K562 (cell line): Measurements from ENCODE around the gene ROR2. TPM values are rescaled to one million over a fixed set of nuclear protein-coding genes. Genes with fewer than 3 reads are reported as not detected.

Source experiments
- ATAC-seq: fragments of 200-7000 bp; cut with Tn5 transposase; 3 replicates; pipeline ENCODE4 v1.9.1; 2020; ENCODE audit warnings: moderate library complexity
- BruUV-seq: library from RNA; stranded (reverse); fragments of 400-500 nt; replicated peaks from 2 replicates; lab custom pipeline; 2021; lab: Mats Ljungman, UMichigan
- CTCF ChIA-PET: fragments of 300-600 bp; formaldehyde crosslinking; extraction: SDS; loops from one replicate; lab custom pipeline; 2021; ENCODE audit warnings: low intra/inter-chr PET ratio; lab: Yijun Ruan, JAX
- POLR2A ChIA-PET: fragments of 300-600, 350-650 bp; sonication (Branson Sonifier 250); formaldehyde crosslinking; extraction: SDS; loops from one replicate; lab custom pipeline; 2021; ENCODE audit warnings: antibody characterized with exemption, inconsistent platforms; lab: Yijun Ruan, JAX
- DNase-seq, 4 experiments: peaks; one replicate each; pipeline versions ENCODE4 v3.0.0 to v3.0.0-alpha.2; 2011 to 2018; ENCODE audit warnings: low spot score in 3 of 4, mixed read lengths in 3 of 4; ENCODE audit errors: extremely low read depth in 1 of 4
- FAIRE-seq: peaks from 2 replicates; lab custom pipeline; 2011; peaks lifted over from hg19 to GRCh38; lab: Jason Lieb, UNC
- H2AFZ ChIP-seq: 2 replicates; pipeline ENCODE4 v1.6.0; 2011; ENCODE audit warnings: low read depth, low read length, control low read depth, inconsistent platforms
- H3K27ac ChIP-seq: fragments of 200-600 bp; 3 replicates; pipeline ENCODE4 v1.8.0; 2011; ENCODE audit warnings: low read depth, mild to moderate bottlenecking, control low read depth, inconsistent platforms, low read length, moderate library complexity, mixed read lengths; ENCODE audit errors: extremely low read depth
- H3K27me3 ChIP-seq, 2 experiments: fragments of 300-600 bp in 1 of 2; 2 replicates in 1 of 2; 3 replicates in 1 of 2; pipeline versions ENCODE4 v1.6.0 to v1.8.0; 2011; ENCODE audit warnings: inconsistent platforms in 2 of 2, low read length in 2 of 2, mild to moderate bottlenecking in 1 of 2, mixed read lengths in 1 of 2, moderate library complexity in 1 of 2; ENCODE audit not compliant: control insufficient read depth in 2 of 2, insufficient read depth in 2 of 2
- H3K36me3 ChIP-seq: fragments of 300-600 bp; 3 replicates; pipeline ENCODE4 v1.8.0; 2011; ENCODE audit warnings: mild to moderate bottlenecking, low read length, inconsistent platforms; ENCODE audit not compliant: control insufficient read depth, insufficient read depth
- H3K4me1 ChIP-seq, 2 experiments: fragments of 200-600 bp in 1 of 2; replicated peaks in 1 of 2; 2 replicates in 1 of 2; 3 replicates in 1 of 2; pipeline versions ENCODE4 v1.5.1 to v1.8.0; 2011; ENCODE audit warnings: inconsistent platforms in 2 of 2, low read length in 2 of 2, mild to moderate bottlenecking in 1 of 2, mixed read lengths in 1 of 2, moderate library complexity in 1 of 2; ENCODE audit not compliant: control insufficient read depth in 2 of 2, insufficient read depth in 2 of 2
- H3K4me2 ChIP-seq: 2 replicates; pipeline ENCODE4 v1.6.1; 2011; ENCODE audit warnings: low read length, control low read depth, inconsistent platforms, mixed read lengths; ENCODE audit not compliant: insufficient read depth
- H3K4me3 ChIP-seq: fragments of 200-600 bp; sonication (generic), shearing (Covaris generic); 2 replicates; pipeline ENCODE4 v1.5.1; 2016; ENCODE audit warnings: control low read depth, inconsistent platforms
- H3K79me2 ChIP-seq: fragments of 200-600 bp; 3 replicates; pipeline ENCODE4 v1.8.0; 2011; ENCODE audit warnings: low read length, inconsistent platforms; ENCODE audit not compliant: control insufficient read depth, insufficient read depth
- H3K9ac ChIP-seq, 2 experiments: 2 replicates each; pipeline versions ENCODE4 v1.6.0 to v1.6.1; 2011; ENCODE audit warnings: low read depth in 2 of 2, low read length in 2 of 2, control low read depth in 1 of 2, inconsistent platforms in 1 of 2, mild to moderate bottlenecking in 1 of 2, mixed read lengths in 1 of 2; ENCODE audit not compliant: insufficient read depth in 1 of 2
- H3K9me1 ChIP-seq: one replicate; pipeline ENCODE4 v1.6.0; 2011; ENCODE audit warnings: inconsistent platforms, mild to moderate bottlenecking, low read length, moderate library complexity; ENCODE audit not compliant: control insufficient read depth, insufficient read depth
- H3K9me3 ChIP-seq: replicated peaks from 2 replicates; pipeline ENCODE4 v1.5.1; 2011; ENCODE audit warnings: low read depth, low read length, inconsistent platforms; ENCODE audit not compliant: control insufficient read depth, insufficient read depth
- H4K20me1 ChIP-seq: replicated peaks from 2 replicates; pipeline ENCODE4 v1.6.1; 2011; ENCODE audit warnings: low read length, inconsistent platforms, mixed read lengths; ENCODE audit not compliant: control insufficient read depth, insufficient read depth
- C11orf30 ChIP-seq: fragments of 450-650 bp; IDR thresholded peaks from 2 replicates; pipeline ENCODE4 v1.6.1; 2016; ENCODE audit warnings: low read depth, mild to moderate bottlenecking
- EP300 ChIP-seq: IDR thresholded peaks from 2 replicates; pipeline ENCODE4 v1.6.1; 2012; ENCODE audit warnings: low read length, improper control_type of control experiment
- MAFK ChIP-seq: IDR thresholded peaks from 2 replicates; pipeline ENCODE4 v1.6.1; 2011; ENCODE audit warnings: low read length, improper control_type of control experiment
- MLLT1 ChIP-seq, 2 experiments: fragments of 450-650 bp; IDR thresholded peaks; 2 replicates each; pipeline ENCODE4 v1.6.1; 2016
- MXI1 ChIP-seq: IDR thresholded peaks from 2 replicates; pipeline ENCODE4 v1.6.1; 2011; ENCODE audit warnings: low read depth, mild to moderate bottlenecking, improper control_type of control experiment, low read length
- PBX2 ChIP-seq, 2 experiments: IDR thresholded peaks in 1 of 2; conservative IDR thresholded peaks in 1 of 2; 2 replicates each; pipeline ENCODE4 v1.6.1; 2016; ENCODE audit warnings: low read depth in 2 of 2, mild to moderate bottlenecking in 1 of 2, missing compliant biosample characterization in 1 of 2, missing genetic modification characterization in 1 of 2, moderate library complexity in 1 of 2
- PCBP2 ChIP-seq: fragments of 200-400 bp; formaldehyde crosslinking; IDR thresholded peaks from 2 replicates; pipeline ENCODE4 v1.6.1; 2018; ENCODE audit warnings: low read length, low read depth, mild to moderate bottlenecking, moderate library complexity; ENCODE audit not compliant: poor library complexity, severe bottlenecking
- PPARD ChIP-seq: fragments of 250-450 bp; sonication (Bioruptor Pico); IDR thresholded peaks from 2 replicates; pipeline ENCODE4 v1.8.0; 2022; ENCODE audit warnings: inconsistent platforms, mild to moderate bottlenecking, moderate library complexity
- PRMT5 ChIP-seq: sonication (generic); formaldehyde crosslinking; IDR thresholded peaks from 2 replicates; pipeline ENCODE4 v1.5.0; 2020; ENCODE audit warnings: missing genetic modification reagents
- SMAD2 ChIP-seq: fragments of 150-350 bp; IDR thresholded peaks from 2 replicates; pipeline ENCODE4 v1.6.1; 2014; ENCODE audit warnings: low read depth, mild to moderate bottlenecking, low read length
- SMAD3 ChIP-seq: fragments of 450-650 bp; formaldehyde crosslinking; conservative IDR thresholded peaks from 2 replicates; pipeline ENCODE4 v1.4.0; 2020; ENCODE audit warnings: mild to moderate bottlenecking
- SRSF3 ChIP-seq: fragments of 200-400 bp; formaldehyde crosslinking; IDR thresholded peaks from 2 replicates; pipeline ENCODE4 v1.6.1; 2016; ENCODE audit warnings: mild to moderate bottlenecking, low read length, moderate library complexity; ENCODE audit not compliant: insufficient read depth
- WGBS: fragments of 100-300 bp; shearing (Covaris generic); methylation state at CpG from one replicate; pipeline ENCODE4 v1.1.6; 2016; ENCODE audit warnings: low coverage, mixed read lengths; ENCODE audit not compliant: insufficient coverage; ENCODE audit errors: missing lambda C conversion rate; 5-methylcytosine and 5-hydroxymethylcytosine counted together
- in situ Hi-C: fragments of 300-500 bp; cut with MboI; formaldehyde crosslinking; loops from 4 replicates; pipeline ENCODE4 v1.15.0; 2018; ENCODE audit warnings: inconsistent platforms, mixed read lengths
- intact Hi-C: fragments of 100-400 bp; cut with micrococcal nuclease; formaldehyde crosslinking; loops from 2 replicates; pipeline ENCODE4 v1.14.2; 2022
- polyA plus RNA-seq, 8 experiments: library from polyadenylated mRNA; depleted of rRNA in 4 of 8; stranded (reverse) in 5 of 8; unstranded in 3 of 8; fragments of >200 nt; fragmentation: Nextera tagmentation in 2 of 8; fragmentation: Illumina TruSeq in 1 of 8; extraction: Ambion mirVana in 2 of 8; extraction: Trizol in 1 of 8; gene quantifications; 2 replicates each; pipeline versions ENCODE4 v1.2.1 to v1.2.3, GENCODE V29; 2011 to 2014; ENCODE audit warnings: inconsistent platforms in 1 of 8, missing spikeins in 1 of 8
- total RNA-seq, 7 experiments: library from RNA; depleted of rRNA in 6 of 7; stranded (reverse); fragments of >200 nt in 6 of 7; fragmentation: Illumina TruSeq in 2 of 7; extraction: Trizol in 2 of 7; gene quantifications; 2 replicates each; pipeline versions ENCODE4 v1.2.1 to v1.2.3, GENCODE V29; 2011 to 2021; ENCODE audit warnings: low replicate concordance in 1 of 7

Gene ROR2
- total and polyA plus RNA-seq, 9 of the 15 experiments (the other 6 are each of a cell fraction or from before 2014, with no cell fraction given), result 5.6 to 33.8 (median 15.3) TPM

GRCh38 chr9:91840882-91841281 lies 109.1 kb downstream of the ROR2 start:
- CTCF ChIA-PET, result no interaction called here
- 88% methylated on average over 6 of the region's 6 CpGs for WGBS
- no peak for DNase-seq
- TF ChIP-seq EP300 (no peak), PCBP2 (no peak), SMAD3 (CRISPR knock-in tag) (no peak), SRSF3 (no peak), PRMT5 (CRISPR knock-in tag) (no peak), SMAD2 (no peak)
- peaks cover 46% of the 10 kb centered on the region for H3K79me2 ChIP-seq
- in situ Hi-C loops (no loop called here), intact Hi-C loops (no loop called here)
- H3K9me3 ChIP-seq, result no peaks in the 10 kb centered on the region
- no peak for ATAC-seq
- no peak overlapping the region for H3K4me3 ChIP-seq
- no peaks in the 10 kb centered on the region for H3K27me3 ChIP-seq
- H3K36me3 ChIP-seq, result peaks cover 8% of the 10 kb centered on the region; the same call in 1 of the 3 replicates
- no peak overlapping the region for H3K4me2 ChIP-seq
- peaks cover 9% of the 10 kb centered on the region for H4K20me1 ChIP-seq
- no TSS peak for BruUV-seq
- no peak overlapping the region for H3K9ac ChIP-seq
- peaks cover 9% of the 10 kb centered on the region for H3K9me1 ChIP-seq
- POLR2A ChIA-PET, result interaction anchor here (1.0 to 1.7 kb wide), 3 partner anchors 10 to 25 kb away, joined by 3 to 6 read pairs (median 6); no protein-coding TSS in a partner anchor
- no peak for FAIRE-seq
- H3K4me1 ChIP-seq, result peaks cover 8 to 26% of the 10 kb centered on the region in 2 experiments; a peak in 4 of 5 replicates
- H2AFZ ChIP-seq, result no peak overlapping the region
- no peak overlapping the region for H3K27ac ChIP-seq

GRCh38 chr9:91840469-91840868 lies 109.6 kb downstream of the ROR2 start:
- 76% methylated on average over 7 of the region's 8 CpGs for WGBS
- intact Hi-C loops, result no loop called here
- in situ Hi-C loops, result no loop called here
- H3K9me3 ChIP-seq, result no peaks in the 10 kb centered on the region
- H3K79me2 ChIP-seq, result peaks cover 45% of the 10 kb centered on the region
- H3K4me3 ChIP-seq, result no peak overlapping the region
- H3K27me3 ChIP-seq, result no peaks in the 10 kb centered on the region
- ChIA-PET CTCF (no interaction called here), POLR2A (interaction anchor here (1.0 to 1.1 kb wide), 2 partner anchors 22 to 25 kb away, joined by 6 read pairs; no protein-coding TSS in a partner anchor)
- no peak overlapping the region for H3K27ac ChIP-seq
- no TSS peak for BruUV-seq
- DNase-seq (no peak), ATAC-seq (no peak), FAIRE-seq (no peak)
- H2AFZ ChIP-seq, result no peak overlapping the region
- peaks cover 8% of the 10 kb centered on the region; the same call in 1 of the 3 replicates for H3K36me3 ChIP-seq
- peaks cover 11% of the 10 kb centered on the region for H4K20me1 ChIP-seq
- H3K4me1 ChIP-seq, result peaks cover 8 to 26% of the 10 kb centered on the region in 2 experiments; a peak in 4 of 5 replicates
- H3K9me1 ChIP-seq, result peaks cover 9% of the 10 kb centered on the region
- H3K4me2 ChIP-seq, result no peak overlapping the region
- H3K9ac ChIP-seq, result 0 out of 4 replicates have a peak overlapping the region, but pooled peaks of 1 of the 2 experiments have one; percentile 53
- no peak for TF ChIP-seq PBX2 (CRISPR knock-in tag; IDR thresholded peaks at IDR 0.05; ENCODE audit: low read depth)
- TF ChIP-seq PBX2 (tag; conservative IDR thresholded peaks at IDR 0.05; ENCODE audit: low read depth), result no peak
- TF ChIP-seq MXI1, result no peak
- no peak for TF ChIP-seq MAFK
- no peak for TF ChIP-seq C11orf30
- TF ChIP-seq MLLT1 (IDR thresholded peaks at IDR 0.05), result no peak
- no peak for TF ChIP-seq PPARD (CRISPR knock-in tag)
